ENCODE data around the gene KLHL5. TPM values are rescaled to one million over a fixed set of nuclear protein-coding genes. Genes with fewer than 3 reads are reported as not detected.

The KLHL5 gene
- total RNA-seq, 1 donor from 2014 or later, result 27.3 TPM

DNA sequence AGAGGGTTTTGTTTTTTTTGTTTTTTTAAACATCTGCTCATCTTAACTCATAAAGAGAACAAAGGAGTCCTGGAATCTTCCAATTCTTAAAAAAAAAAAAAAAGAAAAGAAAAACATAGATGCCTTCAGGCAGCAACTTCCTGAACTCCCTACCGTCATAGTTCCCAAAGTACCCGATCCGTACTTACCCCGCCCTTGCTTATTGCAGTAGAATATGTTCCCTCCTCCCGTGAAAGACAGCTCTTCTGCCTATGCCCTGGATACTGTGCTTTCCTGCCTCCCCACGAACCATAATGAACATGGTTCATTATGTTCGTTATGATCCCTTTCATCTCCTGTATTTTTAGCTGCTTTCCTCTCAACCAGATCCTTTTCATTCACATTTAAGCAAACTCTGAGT lies 40.3 kb downstream of the KLHL5 start:
- Mint-ChIP-seq H3K9me3 (no peaks in the 10 kb centered on the region), H3K27me3 (no peaks in the 10 kb centered on the region), H3K4me3 (no peak overlapping the region), H3K4me1 (ENCODE audit: unreplicated experiment) (no peaks in the 10 kb centered on the region), H3K36me3 (peaks cover 11% of the 10 kb centered on the region), H3K27ac (no peak overlapping the region)
- TF ChIP-seq, protein P1, sequence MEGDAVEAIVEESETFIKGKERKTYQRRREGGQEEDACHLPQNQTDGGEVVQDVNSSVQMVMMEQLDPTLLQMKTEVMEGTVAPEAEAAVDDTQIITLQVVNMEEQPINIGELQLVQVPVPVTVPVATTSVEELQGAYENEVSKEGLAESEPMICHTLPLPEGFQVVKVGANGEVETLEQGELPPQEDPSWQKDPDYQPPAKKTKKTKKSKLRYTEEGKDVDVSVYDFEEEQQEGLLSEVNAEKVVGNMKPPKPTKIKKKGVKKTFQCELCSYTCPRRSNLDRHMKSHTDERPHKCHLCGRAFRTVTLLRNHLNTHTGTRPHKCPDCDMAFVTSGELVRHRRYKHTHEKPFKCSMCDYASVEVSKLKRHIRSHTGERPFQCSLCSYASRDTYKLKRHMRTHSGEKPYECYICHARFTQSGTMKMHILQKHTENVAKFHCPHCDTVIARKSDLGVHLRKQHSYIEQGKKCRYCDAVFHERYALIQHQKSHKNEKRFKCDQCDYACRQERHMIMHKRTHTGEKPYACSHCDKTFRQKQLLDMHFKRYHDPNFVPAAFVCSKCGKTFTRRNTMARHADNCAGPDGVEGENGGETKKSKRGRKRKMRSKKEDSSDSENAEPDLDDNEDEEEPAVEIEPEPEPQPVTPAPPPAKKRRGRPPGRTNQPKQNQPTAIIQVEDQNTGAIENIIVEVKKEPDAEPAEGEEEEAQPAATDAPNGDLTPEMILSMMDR (conservative IDR thresholded peaks at IDR 0.05), result no peak
- DNase-seq (ENCODE audit: extremely low spot score, unreplicated experiment), result no peak

DNA sequence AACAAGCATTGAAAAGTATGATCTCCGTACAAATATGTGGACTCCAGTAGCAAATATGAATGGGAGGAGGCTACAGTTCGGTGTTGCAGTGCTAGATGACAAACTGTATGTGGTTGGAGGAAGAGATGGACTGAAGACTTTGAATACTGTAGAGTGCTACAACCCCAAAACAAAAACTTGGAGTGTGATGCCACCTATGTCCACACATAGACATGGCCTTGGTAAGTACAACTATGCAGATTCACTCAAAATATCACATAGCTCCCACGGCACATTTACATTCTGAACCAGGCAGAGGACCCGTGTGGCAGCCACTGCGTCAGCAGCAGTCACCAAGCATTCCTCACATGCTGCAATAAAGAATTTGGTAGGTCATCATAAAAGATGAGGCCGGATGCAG lies 41.3 kb downstream of the KLHL5 start:
- Mint-ChIP-seq H3K9me3 (no peaks in the 10 kb centered on the region), H3K27ac (no peak overlapping the region), H3K4me1 (ENCODE audit: unreplicated experiment) (no peaks in the 10 kb centered on the region), H3K36me3 (peaks cover 11% of the 10 kb centered on the region), H3K4me3 (no peak overlapping the region), H3K27me3 (no peaks in the 10 kb centered on the region)
- TF ChIP-seq, protein P1 (conservative IDR thresholded peaks at IDR 0.05), result no peak
- no peak for DNase-seq (ENCODE audit: extremely low spot score, unreplicated experiment)

DNA sequence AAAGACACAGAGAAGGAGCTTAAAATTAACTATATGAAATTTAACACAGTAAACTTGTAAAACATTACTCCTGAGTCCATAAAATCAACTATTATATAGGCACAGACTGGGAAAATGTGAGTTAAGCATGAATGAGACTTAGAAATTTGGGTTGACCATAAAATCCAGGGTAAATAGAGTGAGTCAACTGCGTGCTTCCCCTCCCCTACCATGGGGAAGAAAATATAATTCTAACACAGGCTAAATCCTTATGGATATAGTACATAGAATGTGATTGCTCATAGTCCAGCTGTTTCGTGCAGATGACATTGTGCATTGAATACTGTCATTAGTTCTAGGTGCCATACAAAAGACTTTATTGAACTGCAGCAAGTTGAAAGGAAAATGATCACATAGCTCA lies 42.2 kb downstream of the KLHL5 start:
- H3K4me1 Mint-ChIP-seq (ENCODE audit: unreplicated experiment), result no peaks in the 10 kb centered on the region
- H3K4me3 Mint-ChIP-seq, result no peak overlapping the region
- DNase-seq (ENCODE audit: extremely low spot score, unreplicated experiment), result no peak
- TF ChIP-seq, protein P1 (conservative IDR thresholded peaks at IDR 0.05), result no peak
- no peak overlapping the region for H3K27ac Mint-ChIP-seq
- peaks cover 11% of the 10 kb centered on the region for H3K36me3 Mint-ChIP-seq
- no peaks in the 10 kb centered on the region for H3K9me3 Mint-ChIP-seq
- no peaks in the 10 kb centered on the region for H3K27me3 Mint-ChIP-seq

DNA sequence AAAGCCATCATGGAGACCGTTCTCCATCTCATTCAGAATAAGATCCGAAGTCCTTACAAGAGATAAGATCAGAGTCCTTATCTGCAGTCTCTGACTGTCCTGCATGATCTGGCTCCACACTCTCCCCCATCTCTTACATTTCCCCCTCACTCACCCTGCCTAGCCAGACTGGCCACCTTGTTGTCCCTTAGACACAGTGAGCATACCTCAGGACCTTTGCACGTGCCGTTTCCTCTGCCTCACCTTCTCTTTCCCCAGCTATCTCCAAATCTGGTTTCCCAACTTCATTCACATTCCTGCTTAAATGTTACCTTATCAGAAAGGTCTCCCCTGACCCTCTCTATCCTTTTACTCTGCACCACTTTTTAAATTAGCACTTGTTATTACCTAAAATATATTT lies 44.0 kb downstream of the KLHL5 start:
- no peak for DNase-seq (ENCODE audit: extremely low spot score, unreplicated experiment)

DNA sequence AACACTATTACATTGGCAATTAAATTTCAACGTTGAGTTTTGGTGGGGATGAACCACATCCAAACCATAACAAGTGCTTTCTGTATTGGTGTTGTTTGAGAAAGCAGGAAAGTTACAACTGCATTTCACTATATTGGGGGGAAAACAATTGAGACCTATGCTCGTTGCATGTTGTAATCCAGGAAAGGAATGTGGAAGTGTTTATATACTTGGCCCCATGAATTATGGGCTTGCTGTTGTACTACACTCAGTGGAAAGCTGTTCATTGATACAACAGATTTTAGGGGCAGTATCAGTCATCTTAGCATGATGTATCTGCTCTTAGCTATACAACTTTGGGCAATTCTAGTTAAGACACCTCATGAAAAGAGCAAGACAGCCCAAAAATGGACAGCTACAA lies 52.4 kb downstream of the KLHL5 start:
- Mint-ChIP-seq H3K27ac (no peak overlapping the region), H3K9me3 (no peaks in the 10 kb centered on the region), H3K4me3 (no peak overlapping the region), H3K36me3 (peaks cover 30% of the 10 kb centered on the region), H3K4me1 (ENCODE audit: unreplicated experiment) (no peaks in the 10 kb centered on the region), H3K27me3 (no peaks in the 10 kb centered on the region)
- TF ChIP-seq, protein P1 (conservative IDR thresholded peaks at IDR 0.05), result no peak
- DNase-seq (ENCODE audit: extremely low spot score, unreplicated experiment), result no peak

More for the DNA sequence above, 44.0 kb downstream of the KLHL5 start:
- Mint-ChIP-seq H3K4me1 (ENCODE audit: unreplicated experiment) (no peaks in the 10 kb centered on the region), H3K9me3 (no peaks in the 10 kb centered on the region), H3K36me3 (peaks cover 11% of the 10 kb centered on the region), H3K27me3 (no peaks in the 10 kb centered on the region), H3K4me3 (no peak overlapping the region), H3K27ac (no peak overlapping the region)
- TF ChIP-seq, protein P1 (conservative IDR thresholded peaks at IDR 0.05), result no peak
